ENCODE measurements around the gene FGF18. TPM values are rescaled to one million over a fixed set of nuclear protein-coding genes. Genes with fewer than 3 reads are reported as not detected.
"Not testable (repeated sequence)": the region's sequence is repeated elsewhere in the genome, so short reads cannot be mapped to it uniquely, and the experiment has no call there.

Gene FGF18, protein sequence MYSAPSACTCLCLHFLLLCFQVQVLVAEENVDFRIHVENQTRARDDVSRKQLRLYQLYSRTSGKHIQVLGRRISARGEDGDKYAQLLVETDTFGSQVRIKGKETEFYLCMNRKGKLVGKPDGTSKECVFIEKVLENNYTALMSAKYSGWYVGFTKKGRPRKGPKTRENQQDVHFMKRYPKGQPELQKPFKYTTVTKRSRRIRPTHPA
- total RNA-seq, result 2.4 TPM in 2 replicates
- long read RNA-seq, result 0 reads

- H3K27ac Mint-ChIP-seq (ENCODE audit: unreplicated experiment), result no peak within 1 kb of the TSS
Observed at GRCh38 chr5:171418982-171419687, at the start of gene FGF18. Gene FGF18 (plus strand): TSS chr5:171419647. CDS start chr5:171420200, 553 bp downstream.

DNA sequence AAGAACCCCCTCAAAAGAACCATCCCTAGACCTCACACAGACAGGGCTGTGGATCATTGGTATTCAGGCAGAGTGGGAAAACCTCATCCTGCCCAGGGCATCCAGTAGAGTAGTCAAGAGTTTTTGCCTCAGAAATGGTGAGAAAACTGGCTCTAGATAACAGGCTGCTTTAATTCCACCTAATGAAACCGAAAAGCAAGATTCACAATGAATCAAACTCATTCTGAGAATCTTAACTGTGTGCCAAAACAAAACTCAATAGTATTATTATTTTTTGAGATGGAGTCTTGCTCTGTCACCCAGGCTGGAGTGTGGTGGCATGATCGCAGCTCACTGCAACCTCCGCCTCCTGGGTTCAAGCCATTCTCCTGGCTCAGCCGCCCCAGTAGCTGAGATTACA is 49.5 kb upstream of the FGF18 start:
- no peaks in the 10 kb centered on the region for H3K36me3 Mint-ChIP-seq (ENCODE audit: low read depth)
- no peaks in the 10 kb centered on the region for H3K9me3 Mint-ChIP-seq
- H3K27me3 Mint-ChIP-seq (ENCODE audit: low read depth), result peaks cover 4% of the 10 kb centered on the region
- no peak for TF ChIP-seq CTCF (conservative IDR thresholded peaks at IDR 0.05)
- DNase-seq (ENCODE audit: low read depth, low spot score), result no peak
- no peaks in the 10 kb centered on the region for H3K4me1 Mint-ChIP-seq
- H3K4me3 Mint-ChIP-seq, result no peak overlapping the region
- no peak overlapping the region for H3K27ac Mint-ChIP-seq (ENCODE audit: unreplicated experiment)

More at GRCh38 chr5:171418982-171419687, at the start of gene FGF18:
- Mint-ChIP-seq H3K4me1 (peaks cover 22% of the 10 kb centered on the region), H3K27me3 (ENCODE audit: low read depth) (peaks cover 46% of the 10 kb centered on the region), H3K4me3 (peak within 1 kb of the TSS; percentile 89), H3K36me3 (ENCODE audit: low read depth) (peaks cover 1% of the 10 kb centered on the region), H3K9me3 (no peaks in the 10 kb centered on the region)
- DNase-seq (ENCODE audit: low read depth, low spot score), result peak; percentile 60
- peak; percentile 46 for TF ChIP-seq CTCF (conservative IDR thresholded peaks at IDR 0.05)

DNA sequence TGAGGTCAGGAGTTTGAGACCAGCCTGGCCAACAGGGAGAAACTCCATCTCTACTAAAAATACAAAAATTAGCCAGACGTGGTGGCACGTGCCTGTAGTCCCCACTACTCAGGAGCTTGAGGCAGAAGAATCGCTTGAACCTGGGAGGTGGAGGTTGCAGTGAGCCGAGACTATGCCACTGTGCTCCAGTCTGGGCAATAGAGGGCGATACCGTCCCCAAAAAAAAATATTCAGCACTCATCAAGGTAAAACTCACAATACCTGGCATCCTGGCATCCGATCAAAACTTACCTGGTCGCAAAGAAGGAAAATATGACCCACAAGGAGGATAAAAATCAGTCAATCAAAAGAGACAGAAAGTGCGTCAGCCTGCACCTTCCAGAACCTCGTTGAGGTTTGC is 48.6 kb upstream of the FGF18 start:
- H3K27me3 Mint-ChIP-seq (ENCODE audit: low read depth); DNase-seq (ENCODE audit: low read depth, low spot score); H3K27ac Mint-ChIP-seq (ENCODE audit: unreplicated experiment); H3K9me3 Mint-ChIP-seq; H3K4me1 Mint-ChIP-seq; H3K4me3 Mint-ChIP-seq; H3K36me3 Mint-ChIP-seq (ENCODE audit: low read depth): not testable (repeated sequence)

GRCh38 chr5:171371326-171371725 is 48.1 kb upstream of the FGF18 start:
- Mint-ChIP-seq H3K4me1 (no peaks in the 10 kb centered on the region), H3K4me3 (no peak overlapping the region), H3K36me3 (ENCODE audit: low read depth) (no peaks in the 10 kb centered on the region), H3K27ac (ENCODE audit: unreplicated experiment) (no peak overlapping the region), H3K9me3 (no peaks in the 10 kb centered on the region), H3K27me3 (ENCODE audit: low read depth) (peaks cover 8% of the 10 kb centered on the region)
- TF ChIP-seq CTCF (conservative IDR thresholded peaks at IDR 0.05), result no peak
- DNase-seq (ENCODE audit: low read depth, low spot score), result no peak

GRCh38 chr5:171379961-171380360 is 39.5 kb upstream of the FGF18 start:
- Mint-ChIP-seq H3K36me3 (ENCODE audit: low read depth) (no peaks in the 10 kb centered on the region), H3K4me3 (no peak overlapping the region), H3K9me3 (no peaks in the 10 kb centered on the region), H3K27me3 (ENCODE audit: low read depth) (peaks cover 8% of the 10 kb centered on the region), H3K4me1 (no peaks in the 10 kb centered on the region), H3K27ac (ENCODE audit: unreplicated experiment) (no peak overlapping the region)
- DNase-seq (ENCODE audit: low read depth, low spot score), result no peak
- no peak for TF ChIP-seq CTCF (conservative IDR thresholded peaks at IDR 0.05)

GRCh38 chr5:171384416-171384815 is 35.0 kb upstream of the FGF18 start:
- DNase-seq (ENCODE audit: low read depth, low spot score); H3K9me3 Mint-ChIP-seq; H3K27ac Mint-ChIP-seq (ENCODE audit: unreplicated experiment): not testable (repeated sequence)
- Mint-ChIP-seq H3K4me1 (peaks cover 22% of the 10 kb centered on the region), H3K4me3 (peak overlapping the region; percentile 49), H3K36me3 (ENCODE audit: low read depth) (peaks cover 17% of the 10 kb centered on the region), H3K27me3 (ENCODE audit: low read depth) (peaks cover 23% of the 10 kb centered on the region)

DNA sequence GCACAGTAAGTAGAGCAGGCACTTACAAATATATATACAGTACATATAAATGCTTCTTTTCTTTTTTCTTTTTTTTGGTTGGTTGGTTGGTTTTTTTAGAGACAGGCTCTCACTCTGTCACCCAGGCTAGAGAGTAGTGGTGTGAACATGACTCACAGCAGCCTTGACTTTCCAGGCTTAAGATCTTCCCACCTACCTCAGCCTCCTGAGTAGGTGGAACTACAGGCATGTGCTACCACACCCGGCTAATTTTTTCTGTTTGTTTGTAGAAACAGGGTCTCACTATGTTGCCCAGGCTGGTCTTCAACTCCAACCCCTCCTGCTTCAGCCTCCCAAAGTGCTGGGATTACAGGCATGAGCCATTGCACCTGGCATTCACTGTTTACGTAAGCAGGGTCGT is 34.4 kb upstream of the FGF18 start:
- not testable (repeated sequence) for H3K27ac Mint-ChIP-seq (ENCODE audit: unreplicated experiment); H3K9me3 Mint-ChIP-seq
- peaks cover 23% of the 10 kb centered on the region for H3K27me3 Mint-ChIP-seq (ENCODE audit: low read depth)

More for the DNA sequence above, 34.4 kb upstream of the FGF18 start:
- DNase-seq (ENCODE audit: low read depth, low spot score), result not testable (repeated sequence)
- peak overlapping the region; percentile 74 for H3K4me3 Mint-ChIP-seq
- peaks cover 23% of the 10 kb centered on the region for H3K36me3 Mint-ChIP-seq (ENCODE audit: low read depth)
- peaks cover 28% of the 10 kb centered on the region for H3K4me1 Mint-ChIP-seq

All from neural crest cell (in vitro differentiated cells).